NB4 (cell line): ENCODE results near the gene CDH4.

Experiments used
- CTCF ChIP-seq: IDR thresholded peaks from one replicate; pipeline ENCODE4 v1.5.1; 2012; ENCODE audit warnings: low read depth, low read length
- MAX ChIP-seq: IDR thresholded peaks from 2 replicates; pipeline ENCODE4 v1.6.1; 2011; ENCODE audit warnings: low read depth, low read length
- MYC ChIP-seq: IDR thresholded peaks from 2 replicates; pipeline ENCODE4 v1.6.1; 2011; ENCODE audit warnings: low read depth, low read length
- POLR2A ChIP-seq: IDR thresholded peaks from 2 replicates; pipeline ENCODE4 v1.6.1; 2011; ENCODE audit warnings: mild to moderate bottlenecking; ENCODE audit not compliant: insufficient read length; ENCODE audit errors: extremely low read depth

GRCh38 chr20:61776491-61777075, 524.5 kb downstream of the CDH4 start:
- TF ChIP-seq CTCF (no peak), POLR2A (no peak), MAX (no peak), MYC (no peak)
